Chondrocyte (in vitro differentiated cells): ENCODE results near the gene MDN1. TPM values are rescaled to one million over a fixed set of nuclear protein-coding genes. Genes with fewer than 3 reads are reported as not detected.

Source experiments
- DNase-seq: peaks from one replicate; pipeline ENCODE4 v3.0.0; 2021; ENCODE audit warnings: mixed read lengths, low spot score
- H3K27ac Mint-ChIP-seq: one replicate; pipeline ENCODE4 v1.8.0; 2021; ENCODE audit warnings: mild to moderate bottlenecking, moderate library complexity, mixed read lengths; ENCODE audit not compliant: unreplicated experiment
- H3K27me3 Mint-ChIP-seq: 2 replicates; pipeline ENCODE4 v1.8.0; 2021; ENCODE audit warnings: low read depth, mixed read lengths
- H3K36me3 Mint-ChIP-seq: 2 replicates; pipeline ENCODE4 v1.8.0; 2021; ENCODE audit warnings: low read depth, mixed read lengths
- H3K4me1 Mint-ChIP-seq: 2 replicates; pipeline ENCODE4 v1.8.0; 2021; ENCODE audit warnings: low read depth, mild to moderate bottlenecking, mixed read lengths
- H3K4me3 Mint-ChIP-seq: one replicate; pipeline ENCODE4 v1.8.0; 2021; ENCODE audit warnings: mild to moderate bottlenecking, moderate library complexity, mixed read lengths; ENCODE audit not compliant: unreplicated experiment
- H3K9me3 Mint-ChIP-seq: 2 replicates; pipeline ENCODE4 v1.8.0; 2021; ENCODE audit warnings: low read depth, mixed read lengths
- CTCF ChIP-seq: fragments of 200-600 bp; sonication (generic); IDR thresholded peaks from 2 replicates; pipeline ENCODE4 v1.5.0; 2021; ENCODE audit warnings: antibody characterized with exemption, mild to moderate bottlenecking, moderate library complexity
- total RNA-seq: library from RNA; stranded (reverse); gene quantifications from 3 replicates; pipeline ENCODE4 v1.2.1, GENCODE V29; 2021

The MDN1 gene
- total RNA-seq, 1 donor from 2014 or later, result 35.8 TPM

DNA sequence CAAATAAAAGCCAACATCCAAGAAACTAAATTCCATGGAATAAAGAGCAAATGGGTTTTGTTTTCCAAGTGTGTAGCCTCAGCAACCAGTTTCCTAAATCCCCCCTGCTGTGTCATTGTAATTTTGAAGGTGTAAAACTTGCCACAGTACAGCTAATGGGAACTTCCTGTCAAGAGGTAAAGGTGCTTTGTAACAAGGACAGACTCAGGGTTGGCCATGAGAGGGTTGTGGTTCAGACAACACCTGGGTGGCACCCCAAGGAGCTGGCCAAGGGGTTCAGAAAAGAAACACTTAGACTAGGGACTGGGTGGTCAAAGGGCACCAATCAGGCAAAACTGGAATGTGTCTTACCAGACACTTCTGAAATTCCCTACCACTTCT is 128.7 kb downstream of the MDN1 start:
- H3K36me3 Mint-ChIP-seq, result peaks cover 33% of the 10 kb centered on the region
- H3K27me3 Mint-ChIP-seq, result no peaks in the 10 kb centered on the region
- H3K9me3 Mint-ChIP-seq, result no peaks in the 10 kb centered on the region
- H3K4me3 Mint-ChIP-seq, result no peak overlapping the region
- DNase-seq, result no peak
- H3K27ac Mint-ChIP-seq, result peak overlapping the region; percentile 77
- peaks cover 8% of the 10 kb centered on the region for H3K4me1 Mint-ChIP-seq
- no peak for TF ChIP-seq CTCF

GRCh38 chr6:89689732-89690131 is 129.9 kb downstream of the MDN1 start:
- no peak overlapping the region for H3K27ac Mint-ChIP-seq
- H3K9me3 Mint-ChIP-seq, result no peaks in the 10 kb centered on the region
- TF ChIP-seq CTCF, result no peak
- H3K36me3 Mint-ChIP-seq, result peaks cover 41% of the 10 kb centered on the region
- no peak overlapping the region for H3K4me3 Mint-ChIP-seq
- no peaks in the 10 kb centered on the region for H3K27me3 Mint-ChIP-seq
- H3K4me1 Mint-ChIP-seq, result peaks cover 8% of the 10 kb centered on the region
- DNase-seq, result no peak

DNA sequence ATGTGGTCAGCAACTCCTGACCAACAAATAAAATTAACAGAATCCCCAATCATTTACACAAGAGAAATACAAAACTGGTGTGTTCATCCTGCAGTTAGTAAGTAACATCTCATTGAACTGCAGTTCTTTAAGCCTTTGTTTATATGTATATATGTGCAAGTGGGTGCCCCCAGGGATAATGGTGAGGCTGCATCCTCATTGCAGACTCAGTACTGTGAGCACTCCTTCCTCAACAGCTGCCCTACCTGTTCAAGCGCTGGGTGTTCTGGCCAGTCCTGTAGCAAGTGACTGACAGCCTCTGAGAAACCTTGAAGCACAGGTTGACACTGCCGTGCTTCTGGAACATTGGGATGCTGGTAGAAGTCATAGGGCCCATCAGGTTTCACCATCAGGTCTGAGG is 131.3 kb downstream of the MDN1 start:
- no peak overlapping the region for H3K27ac Mint-ChIP-seq
- no peak for TF ChIP-seq CTCF
- no peak overlapping the region for H3K4me3 Mint-ChIP-seq
- no peak for DNase-seq
- peaks cover 39% of the 10 kb centered on the region for H3K36me3 Mint-ChIP-seq
- H3K4me1 Mint-ChIP-seq, result peaks cover 8% of the 10 kb centered on the region
- H3K27me3 Mint-ChIP-seq, result no peaks in the 10 kb centered on the region
- no peaks in the 10 kb centered on the region for H3K9me3 Mint-ChIP-seq

DNA sequence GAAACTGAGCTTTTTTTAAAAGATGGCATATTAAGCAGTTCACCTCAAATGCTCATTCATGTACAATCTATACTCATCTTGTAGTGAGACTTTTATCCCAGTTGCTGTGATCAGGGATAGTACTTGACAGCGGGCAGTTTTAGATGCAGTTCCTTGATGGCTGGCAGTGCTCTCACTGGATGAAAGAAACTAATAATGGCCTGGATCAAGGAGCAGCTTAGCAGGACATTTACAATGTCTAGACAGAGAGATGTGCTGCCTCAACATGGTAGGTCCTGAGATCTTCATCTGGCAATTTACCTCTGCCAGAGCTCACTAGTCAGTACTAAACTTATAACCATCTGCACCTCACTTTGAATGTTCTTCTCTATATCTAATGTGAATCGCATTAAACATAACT is 134.3 kb downstream of the MDN1 start:
- DNase-seq, result no peak
- no peak overlapping the region for H3K27ac Mint-ChIP-seq

GRCh38 chr6:89682991-89683390 is 136.6 kb downstream of the MDN1 start:
- Mint-ChIP-seq H3K36me3 (peaks cover 41% of the 10 kb centered on the region), H3K4me1 (no peaks in the 10 kb centered on the region), H3K4me3 (no peak overlapping the region), H3K27ac (no peak overlapping the region), H3K27me3 (no peaks in the 10 kb centered on the region), H3K9me3 (no peaks in the 10 kb centered on the region)
- no peak for TF ChIP-seq CTCF
- no peak for DNase-seq

More for the DNA sequence above, 134.3 kb downstream of the MDN1 start:
- Mint-ChIP-seq H3K27me3 (no peaks in the 10 kb centered on the region), H3K36me3 (peaks cover 34% of the 10 kb centered on the region), H3K9me3 (no peaks in the 10 kb centered on the region), H3K4me1 (peaks cover under 1% of the 10 kb centered on the region), H3K4me3 (no peak overlapping the region)
- TF ChIP-seq CTCF, result no peak
